Neural cell (in vitro differentiated cells): Measurements from ENCODE around the gene TMEM132C. TPM values are rescaled to one million over a fixed set of nuclear protein-coding genes. Genes with fewer than 3 reads are reported as not detected.

Experiments
- H2AFZ ChIP-seq: fragments of 200-600, 300-800 bp; sonication (generic), shearing (Covaris generic); 2 replicates; pipeline ENCODE4 v1.6.0; 2014; ENCODE audit warnings: low read depth, mild to moderate bottlenecking, antibody characterized with exemption, low read length, moderate library complexity
- H3F3A ChIP-seq: fragments of 200-600 bp; shearing (Covaris generic); 2 replicates; pipeline ENCODE4 v1.6.1; 2016; ENCODE audit warnings: mild to moderate bottlenecking, moderate library complexity, mixed read lengths, antibody characterized with exemption, low read length; ENCODE audit not compliant: insufficient read depth, poor library complexity, severe bottlenecking
- H3K27ac ChIP-seq: fragments of 200-600, 300-800 bp; sonication (generic), shearing (Covaris generic); 2 replicates; pipeline ENCODE4 v1.5.1; 2014; ENCODE audit warnings: mild to moderate bottlenecking, low read length, moderate library complexity
- H3K27me3 ChIP-seq: fragments of 300-800, 200-600 bp; sonication (generic), shearing (Covaris generic); 2 replicates; pipeline ENCODE4 v1.6.0; 2014; ENCODE audit warnings: mild to moderate bottlenecking, low read depth, low read length, moderate library complexity; ENCODE audit not compliant: insufficient read depth
- H3K36me3 ChIP-seq: fragments of 300-800, 200-600 bp; sonication (generic), shearing (Covaris generic); 2 replicates; pipeline ENCODE4 v1.5.1; 2014; ENCODE audit warnings: mild to moderate bottlenecking, antibody characterized with exemption, low read length, moderate library complexity; ENCODE audit not compliant: insufficient read depth
- H3K4me2 ChIP-seq: fragments of 300-800, 200-600 bp; sonication (generic), shearing (Covaris generic); 2 replicates; pipeline ENCODE4 v1.6.0; 2014; ENCODE audit warnings: mild to moderate bottlenecking, low read length
- H3K4me3 ChIP-seq: fragments of 300-800, 200-600 bp; sonication (generic), shearing (Covaris generic); 2 replicates; pipeline ENCODE4 v1.5.1; 2014; ENCODE audit warnings: mild to moderate bottlenecking, low read length, moderate library complexity
- H3K79me2 ChIP-seq: fragments of 200-600 bp; shearing (Covaris generic); replicated peaks from 2 replicates; pipeline ENCODE4 v1.6.0; 2014; ENCODE audit warnings: mild to moderate bottlenecking, low read length, moderate library complexity; ENCODE audit not compliant: insufficient read depth
- H3K9ac ChIP-seq: fragments of 300-800, 200-600 bp; sonication (generic), shearing (Covaris generic); 2 replicates; pipeline ENCODE4 v1.6.1; 2016; ENCODE audit warnings: mild to moderate bottlenecking, low read length, mixed read lengths
- H3K9me2 ChIP-seq: fragments of 200-600 bp; shearing (Covaris generic); 2 replicates; pipeline ENCODE4 v1.6.1; 2016; ENCODE audit warnings: mild to moderate bottlenecking, low read length, mixed read lengths; ENCODE audit not compliant: insufficient read depth
- H3K9me3 ChIP-seq: fragments of 200-600, 300-800 bp; sonication (generic), shearing (Covaris generic); 2 replicates; pipeline ENCODE4 v1.6.1; 2016; ENCODE audit warnings: mild to moderate bottlenecking, mixed run types, low read length, moderate library complexity, mixed read lengths
- H4K20me1 ChIP-seq: fragments of 200-600 bp; shearing (Covaris generic); 2 replicates; pipeline ENCODE4 v1.6.1; 2016; ENCODE audit warnings: mild to moderate bottlenecking, mixed run types; ENCODE audit not compliant: insufficient read depth
- CTCF ChIP-seq: fragments of 450-650 bp; IDR thresholded peaks from 2 replicates; pipeline ENCODE4 v1.5.1; 2014; ENCODE audit warnings: antibody characterized with exemption, mild to moderate bottlenecking, moderate library complexity; ENCODE audit not compliant: poor library complexity, severe bottlenecking
- EP300 ChIP-seq: fragments of 450-650 bp; conservative IDR thresholded peaks from 2 replicates; pipeline ENCODE4 v1.6.1; 2014; ENCODE audit warnings: antibody characterized with exemption, mild to moderate bottlenecking, moderate library complexity; ENCODE audit not compliant: poor library complexity, severe bottlenecking
- EZH2 ChIP-seq: fragments of 200-600, 300-800 bp; shearing (Covaris generic), sonication (generic); IDR thresholded peaks from 2 replicates; pipeline ENCODE4 v1.6.1; 2014; ENCODE audit warnings: antibody characterized with exemption, low read length, borderline replicate concordance, mild to moderate bottlenecking; ENCODE audit not compliant: insufficient read depth, poor library complexity, severe bottlenecking
- MXI1 ChIP-seq: fragments of 450-650 bp; conservative IDR thresholded peaks from 2 replicates; pipeline ENCODE4 v1.6.1; 2014; ENCODE audit warnings: antibody characterized with exemption, mild to moderate bottlenecking; ENCODE audit not compliant: poor library complexity, severe bottlenecking
- POLR2AphosphoS5 ChIP-seq: IDR thresholded peaks from 2 replicates; pipeline ENCODE4 v1.6.1; 2012
- RAD21 ChIP-seq: fragments of 450-650 bp; conservative IDR thresholded peaks from 2 replicates; pipeline ENCODE4 v1.6.1; 2014; ENCODE audit warnings: antibody characterized with exemption, mild to moderate bottlenecking, moderate library complexity
- REST ChIP-seq: IDR thresholded peaks from 2 replicates; pipeline ENCODE4 v1.6.1; 2012; ENCODE audit warnings: borderline replicate concordance
- SMC3 ChIP-seq: fragments of 450-650 bp; conservative IDR thresholded peaks from 2 replicates; pipeline ENCODE4 v1.6.1; 2014; ENCODE audit warnings: antibody characterized with exemption, mild to moderate bottlenecking, moderate library complexity; ENCODE audit not compliant: poor library complexity
- TAF1 ChIP-seq: IDR thresholded peaks from 2 replicates; pipeline ENCODE4 v1.6.1; 2012; ENCODE audit warnings: low read depth
- polyA plus RNA-seq: library from polyadenylated mRNA; depleted of rRNA; stranded (reverse); fragments of >200 nt; gene quantifications from 2 replicates; pipeline ENCODE4 v1.2.3, GENCODE V29; 2014

TMEM132C gene
- polyA plus RNA-seq, 1 donor from 2014 or later: 0.06 TPM

- Histone ChIP-seq H3K27ac (no peak overlapping the region), H3K9me2 (no peaks in the 10 kb centered on the region), H2AFZ (no peak overlapping the region), H3K4me2 (no peak overlapping the region), H3F3A (no peaks in the 10 kb centered on the region), H3K27me3 (no peaks in the 10 kb centered on the region), H3K4me3 (no peak overlapping the region), H3K79me2 (no peaks in the 10 kb centered on the region), H3K9ac (no peak overlapping the region), H4K20me1 (no peaks in the 10 kb centered on the region), H3K36me3 (no peaks in the 10 kb centered on the region), H3K9me3 (no peaks in the 10 kb centered on the region)
- TF ChIP-seq CTCF (no peak), TAF1 (no peak), EZH2 (no peak), SMC3 (no peak)
Observed at GRCh38 chr12:128685903-128686475, 419.0 kb downstream of the TMEM132C start.

- no peaks in the 10 kb centered on the region for H3K9me3 ChIP-seq
- no peaks in the 10 kb centered on the region for H3K79me2 ChIP-seq
- no peaks in the 10 kb centered on the region for H3K27me3 ChIP-seq
- H4K20me1 ChIP-seq: no peaks in the 10 kb centered on the region
- no peaks in the 10 kb centered on the region for H3K36me3 ChIP-seq
- H3K9me2 ChIP-seq: no peaks in the 10 kb centered on the region
- no peak overlapping the region for H2AFZ ChIP-seq
- TF ChIP-seq SMC3 (no peak), REST (no peak), MXI1 (no peak), POLR2AphosphoS5 (no peak), RAD21 (no peak), TAF1 (no peak), EP300 (no peak), CTCF (no peak), EZH2 (no peak)
- no peak overlapping the region for H3K4me2 ChIP-seq
- no peak overlapping the region for H3K4me3 ChIP-seq
- no peaks in the 10 kb centered on the region for H3F3A ChIP-seq
- no peak overlapping the region for H3K9ac ChIP-seq
- no peak overlapping the region for H3K27ac ChIP-seq
Observed at GRCh38 chr12:128687851-128688250, 420.9 kb downstream of the TMEM132C start.
